Measurements from ENCODE around the gene CNTNAP2.

CNTNAP2 gene

DNA sequence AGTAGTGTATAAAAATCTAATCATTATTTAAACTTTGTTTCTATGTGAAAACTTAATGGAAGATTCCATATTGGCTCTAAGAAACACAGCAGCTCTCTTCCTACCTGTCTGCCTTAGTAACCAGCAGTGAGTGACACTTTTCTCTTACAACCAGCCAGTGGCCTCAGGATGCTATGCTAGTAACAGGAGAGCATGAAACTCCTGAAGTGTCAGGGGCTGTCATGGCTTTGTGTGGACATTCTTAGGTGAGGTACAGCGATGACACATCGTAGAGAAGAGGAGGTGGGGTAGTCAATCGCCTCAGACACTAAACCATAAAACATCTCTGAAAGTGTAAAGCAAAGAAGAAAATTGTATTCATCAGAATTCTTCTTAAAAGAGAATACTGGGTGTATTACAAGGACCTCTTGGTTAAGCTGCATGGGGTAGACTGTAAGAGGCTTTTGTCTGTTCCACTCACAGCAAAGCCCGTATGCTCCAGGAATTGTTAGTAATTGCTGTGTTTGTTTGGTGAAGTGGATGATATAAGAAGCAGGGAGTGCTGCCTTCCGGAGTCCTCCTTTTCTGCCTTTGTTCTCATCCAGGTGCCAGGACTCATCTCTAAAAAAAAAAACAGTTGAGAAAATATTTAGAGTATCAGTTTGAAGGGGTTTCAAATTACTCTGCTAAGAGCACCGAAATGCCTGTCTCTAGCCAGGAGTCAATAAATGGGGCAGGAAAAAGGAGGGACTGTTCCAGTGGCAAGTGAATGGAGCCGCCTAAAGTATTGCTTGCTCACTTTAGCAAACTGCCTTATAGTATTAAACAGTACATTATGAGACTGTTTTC, 518.8 kb downstream of the CNTNAP2 start:
- DNase-seq: peak; percentile 96

DNA sequence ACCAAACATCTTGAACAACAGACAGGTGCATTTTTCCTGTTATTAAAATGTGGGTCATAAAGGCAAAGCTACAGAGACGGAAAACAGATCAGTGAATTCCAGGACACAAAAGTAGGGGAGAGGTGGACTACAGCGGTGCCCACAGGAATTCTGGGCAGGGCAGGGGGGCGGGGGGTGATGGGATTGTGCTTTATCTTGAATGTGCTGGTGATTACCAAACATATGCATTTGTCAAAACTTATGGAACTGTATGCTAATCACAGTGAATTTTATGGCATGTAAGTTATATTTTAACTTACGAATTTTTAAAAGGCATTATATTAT, 519.4 kb downstream of the CNTNAP2 start:
- no peak for DNase-seq

- DNase-seq: no peak
Observed at GRCh38 chr7:146636581-146636980, 520.0 kb downstream of the CNTNAP2 start.

DNA sequence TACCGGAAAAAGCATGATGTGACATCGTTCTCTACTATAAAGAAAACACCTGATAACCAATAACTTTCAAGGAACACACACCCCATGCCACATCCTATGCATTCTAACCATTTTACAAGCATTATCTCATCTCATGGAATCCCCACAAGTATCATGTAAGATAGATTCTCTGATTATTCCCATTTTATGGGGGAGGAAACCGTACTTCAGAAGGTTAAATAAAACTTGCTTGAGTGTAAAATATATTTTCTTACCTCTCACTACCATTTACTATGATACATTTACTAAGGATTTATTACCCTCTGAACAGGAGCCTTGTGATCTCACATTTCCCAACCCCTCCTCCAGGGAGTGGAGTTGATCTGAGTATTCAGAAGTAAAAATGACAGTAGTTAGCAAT, 522.7 kb downstream of the CNTNAP2 start:
- no peak for DNase-seq

GRCh38 chr7:146641491-146641890, 524.9 kb downstream of the CNTNAP2 start:
- DNase-seq: no peak

GRCh38 chr7:146645383-146645976, 528.9 kb downstream of the CNTNAP2 start:
- no peak for DNase-seq

DNA sequence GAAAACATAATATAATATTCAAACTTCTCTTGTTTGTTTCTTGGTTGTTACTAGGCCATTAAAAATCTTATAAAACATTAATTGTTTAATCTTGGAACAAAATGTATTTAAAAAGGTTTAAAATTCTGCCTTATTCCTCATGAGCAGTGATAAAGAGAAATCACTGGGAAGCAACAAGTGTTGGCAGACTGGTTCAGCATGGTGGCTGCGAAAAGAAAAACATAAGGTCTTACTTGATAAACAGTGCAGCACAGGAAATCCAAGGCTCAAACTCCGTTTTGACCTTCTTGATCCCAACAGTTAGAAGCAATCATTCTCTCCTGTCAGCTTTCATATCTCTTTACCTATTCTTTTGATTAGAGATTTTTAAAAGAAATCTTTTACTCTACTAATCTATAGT, 530.8 kb downstream of the CNTNAP2 start:
- no peak for DNase-seq

DNA sequence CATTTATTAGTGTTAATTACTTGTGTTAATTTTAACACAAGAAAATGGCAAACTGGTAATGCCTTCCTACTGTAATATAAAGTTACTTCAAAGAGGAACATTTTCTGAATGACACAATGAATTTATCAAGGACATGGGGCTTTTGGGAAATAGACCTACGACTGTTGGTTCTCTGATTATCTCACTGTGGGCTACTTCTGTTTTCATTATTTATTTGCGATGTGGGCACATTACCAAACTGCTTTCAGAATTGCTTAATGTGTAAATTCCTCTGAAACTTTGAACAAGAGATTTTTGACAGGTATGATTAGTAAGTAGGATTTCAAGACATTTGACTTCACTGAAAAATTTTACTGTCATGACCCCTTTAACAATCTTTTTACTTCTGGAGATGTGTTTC, 535.6 kb downstream of the CNTNAP2 start:
- no peak for DNase-seq

- no peak for DNase-seq
Observed at GRCh38 chr7:146654048-146654447, 537.4 kb downstream of the CNTNAP2 start.

- DNase-seq: peak; percentile 100
Observed at GRCh38 chr7:146655928-146656797, 539.6 kb downstream of the CNTNAP2 start.

- peak; percentile 74 for DNase-seq
Observed at GRCh38 chr7:146656988-146657387, 540.4 kb downstream of the CNTNAP2 start.

DNA sequence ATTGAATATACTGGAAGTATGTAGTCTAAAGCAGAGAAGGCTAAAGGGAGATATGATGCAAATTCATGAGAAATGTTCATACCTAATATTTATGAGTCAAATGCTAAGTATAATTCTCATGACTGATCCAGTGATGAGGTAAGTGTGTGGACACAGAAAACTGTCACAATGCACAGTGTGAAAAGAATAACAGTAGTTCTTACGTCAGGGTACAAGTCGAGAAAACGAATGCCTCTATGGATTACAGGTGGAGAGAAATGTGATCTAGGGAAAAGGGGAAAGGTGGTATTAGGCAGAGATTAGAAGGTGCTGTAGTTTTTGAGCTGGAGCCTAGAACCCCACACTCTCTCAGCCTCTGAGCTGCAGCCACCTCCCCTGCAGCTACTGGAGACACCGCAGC, 542.0 kb downstream of the CNTNAP2 start:
- DNase-seq: no peak

GRCh38 chr7:146659732-146660131, 543.1 kb downstream of the CNTNAP2 start:
- DNase-seq: peak; percentile 52

- peak; percentile 77 for DNase-seq
Observed at GRCh38 chr7:146660839-146661238, 544.2 kb downstream of the CNTNAP2 start.

- DNase-seq: no peak
Observed at GRCh38 chr7:146661435-146661834, 544.8 kb downstream of the CNTNAP2 start.

DNA sequence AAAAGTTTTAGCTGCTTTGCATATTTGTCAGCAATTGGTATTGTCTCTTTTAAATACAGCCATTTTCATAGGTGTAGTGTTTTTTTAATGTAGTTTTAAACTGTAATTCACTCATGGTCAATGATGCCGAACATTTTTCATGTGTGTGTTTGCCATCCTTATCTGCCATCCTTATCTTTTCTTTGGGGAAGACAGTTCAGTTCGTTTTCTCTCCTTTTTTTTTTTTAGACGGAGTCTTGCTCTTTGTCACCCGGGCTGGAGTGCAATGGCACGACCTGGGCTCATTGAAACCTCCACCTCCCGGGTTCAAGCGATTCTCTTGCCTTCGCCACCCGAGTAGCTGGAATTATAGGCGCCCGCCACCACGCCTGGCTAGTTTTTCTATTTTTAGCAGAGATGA, 545.3 kb downstream of the CNTNAP2 start:
- DNase-seq: no peak

GRCh38 chr7:146665023-146665422, 548.4 kb downstream of the CNTNAP2 start:
- DNase-seq: no peak

- no peak for DNase-seq
Observed at GRCh38 chr7:146670532-146670931, 553.9 kb downstream of the CNTNAP2 start.

DNA sequence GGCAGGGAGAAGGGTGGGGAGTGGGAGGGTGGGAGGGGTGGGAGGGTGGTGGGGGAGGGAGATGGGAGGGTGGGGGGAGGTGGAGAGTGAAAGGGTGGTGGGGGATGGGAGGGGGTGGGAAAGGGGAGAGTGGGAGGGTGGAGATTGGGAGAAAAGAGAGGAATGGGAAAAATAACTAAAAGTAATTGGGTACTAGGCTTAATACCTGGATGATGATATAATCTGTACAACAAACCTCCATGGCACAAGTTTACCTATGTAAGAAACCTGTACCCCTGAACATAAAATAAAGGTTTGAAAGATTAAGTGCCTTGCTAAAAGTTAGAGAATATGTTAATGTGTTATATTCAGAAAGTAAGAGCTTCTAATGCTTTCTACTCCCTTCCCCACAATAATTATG, 564.9 kb downstream of the CNTNAP2 start:
- DNase-seq: no peak

DNA sequence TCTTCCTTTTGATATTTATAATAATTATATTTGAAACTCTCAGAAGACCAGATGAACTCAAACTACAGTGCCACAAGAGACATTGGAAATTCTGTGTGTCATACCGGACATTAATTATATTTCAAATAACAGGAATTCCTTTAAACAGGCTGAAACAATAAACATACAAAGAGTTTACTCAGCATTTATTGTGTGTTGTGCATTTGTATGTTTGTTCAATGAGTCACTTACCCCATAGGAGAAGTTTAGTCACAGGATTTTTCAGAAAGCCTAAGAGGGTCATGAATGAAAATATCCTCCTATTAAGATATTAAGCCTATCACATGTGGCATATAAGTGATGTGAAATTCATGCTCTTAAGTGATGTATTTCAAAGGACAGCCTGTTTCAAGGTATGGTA, 566.8 kb downstream of the CNTNAP2 start:
- no peak for DNase-seq

DNA sequence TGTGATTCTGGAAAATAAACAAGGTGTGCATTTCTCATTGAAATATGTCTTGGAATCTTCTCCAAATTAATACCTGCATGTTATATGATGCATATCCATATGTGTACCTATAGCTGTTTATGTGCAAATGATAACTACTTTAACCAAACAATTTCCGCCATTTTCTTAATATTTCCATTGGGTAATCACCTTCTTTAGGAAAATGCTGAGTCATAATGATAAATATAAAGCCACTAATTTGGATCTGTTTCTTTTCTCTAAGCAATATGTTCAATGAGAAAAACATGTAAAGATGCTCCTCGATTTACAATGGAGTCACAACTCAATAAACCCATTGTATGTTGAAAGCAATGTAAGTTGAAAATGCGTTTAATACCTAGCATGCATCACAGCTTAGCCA, 574.4 kb downstream of the CNTNAP2 start:
- no peak for DNase-seq

- no peak for DNase-seq
Observed at GRCh38 chr7:146698995-146699610, 582.5 kb downstream of the CNTNAP2 start.

DNA sequence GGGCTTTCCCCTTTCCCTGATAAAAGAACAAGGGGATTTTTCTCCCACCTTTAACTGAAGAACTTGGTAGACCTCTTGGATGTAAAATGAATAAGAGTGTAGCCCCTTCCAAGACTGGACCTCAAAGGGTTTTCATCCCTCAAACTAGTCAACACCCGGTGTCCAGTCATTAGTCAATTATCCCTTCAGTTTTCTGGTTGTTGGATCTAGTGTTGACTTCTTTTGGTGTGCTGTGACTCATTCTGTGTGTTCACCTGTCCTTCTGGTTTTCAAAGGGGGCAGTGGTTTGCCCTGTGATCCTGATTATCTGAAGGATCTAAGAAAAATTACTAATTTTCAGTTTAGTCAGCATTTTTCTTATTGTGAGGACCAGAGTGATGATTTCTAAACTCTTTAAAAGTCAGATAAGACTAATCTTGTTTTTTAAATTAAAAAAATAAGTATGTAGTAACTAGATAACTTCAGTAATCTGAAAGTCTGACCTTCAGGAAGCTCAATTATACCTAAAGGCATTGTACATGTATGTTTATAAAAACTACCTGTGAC, 583.5 kb downstream of the CNTNAP2 start:
- no peak for DNase-seq
